VCaP (cell line): ENCODE data around the gene ZFHX3.

Experiments
- H3K27ac ChIP-seq: fragments of 450-650 bp; 2 replicates; pipeline ENCODE4 v1.5.1; 2017
- TF ChIP-seq, protein P1 (sequence below): fragments of 450-650 bp; conservative IDR thresholded peaks from 2 replicates; pipeline ENCODE4 v1.5.1; 2017; ENCODE audit warnings: mild to moderate bottlenecking, moderate library complexity

ZFHX3 gene

GRCh38 chr16:73015612-73016487 lies 32.1 kb downstream of the ZFHX3 start:
- TF ChIP-seq, protein P1, sequence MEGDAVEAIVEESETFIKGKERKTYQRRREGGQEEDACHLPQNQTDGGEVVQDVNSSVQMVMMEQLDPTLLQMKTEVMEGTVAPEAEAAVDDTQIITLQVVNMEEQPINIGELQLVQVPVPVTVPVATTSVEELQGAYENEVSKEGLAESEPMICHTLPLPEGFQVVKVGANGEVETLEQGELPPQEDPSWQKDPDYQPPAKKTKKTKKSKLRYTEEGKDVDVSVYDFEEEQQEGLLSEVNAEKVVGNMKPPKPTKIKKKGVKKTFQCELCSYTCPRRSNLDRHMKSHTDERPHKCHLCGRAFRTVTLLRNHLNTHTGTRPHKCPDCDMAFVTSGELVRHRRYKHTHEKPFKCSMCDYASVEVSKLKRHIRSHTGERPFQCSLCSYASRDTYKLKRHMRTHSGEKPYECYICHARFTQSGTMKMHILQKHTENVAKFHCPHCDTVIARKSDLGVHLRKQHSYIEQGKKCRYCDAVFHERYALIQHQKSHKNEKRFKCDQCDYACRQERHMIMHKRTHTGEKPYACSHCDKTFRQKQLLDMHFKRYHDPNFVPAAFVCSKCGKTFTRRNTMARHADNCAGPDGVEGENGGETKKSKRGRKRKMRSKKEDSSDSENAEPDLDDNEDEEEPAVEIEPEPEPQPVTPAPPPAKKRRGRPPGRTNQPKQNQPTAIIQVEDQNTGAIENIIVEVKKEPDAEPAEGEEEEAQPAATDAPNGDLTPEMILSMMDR: no peak
- no peak overlapping the region for H3K27ac ChIP-seq

- TF ChIP-seq, protein P1: no peak
- H3K27ac ChIP-seq: no peak overlapping the region
Measured at GRCh38 chr16:73014768-73015167, 33.2 kb downstream of the ZFHX3 start.

GRCh38 chr16:73013974-73014373 lies 34.0 kb downstream of the ZFHX3 start:
- TF ChIP-seq, protein P1: no peak
- no peak overlapping the region for H3K27ac ChIP-seq

DNA sequence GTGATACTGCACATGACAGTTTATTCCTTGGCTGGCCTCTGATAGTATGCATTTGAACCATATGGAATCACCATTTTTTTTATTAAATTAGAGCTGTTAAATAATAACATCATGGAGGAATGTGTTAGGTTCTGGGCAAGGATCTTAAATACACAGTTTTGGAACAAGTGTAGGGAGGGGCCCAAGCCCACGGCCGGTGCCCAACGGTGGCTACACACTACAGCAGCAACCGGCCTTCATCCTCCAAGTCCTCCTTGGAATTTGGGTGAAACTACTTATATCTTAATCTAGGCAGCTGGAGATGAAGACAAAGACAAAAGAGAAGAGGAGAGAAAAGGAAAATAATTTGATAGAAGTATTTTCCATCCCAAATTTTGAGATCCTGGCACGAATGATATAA lies 35.6 kb downstream of the ZFHX3 start:
- no peak overlapping the region for H3K27ac ChIP-seq
- TF ChIP-seq, protein P1: no peak

GRCh38 chr16:73011926-73012325 lies 36.0 kb downstream of the ZFHX3 start:
- no peak overlapping the region for H3K27ac ChIP-seq
- TF ChIP-seq, protein P1: no peak

- H3K27ac ChIP-seq: peak overlapping the region; percentile 26; the same call in 1 of the 2 replicates
- TF ChIP-seq, protein P1: no peak
Measured at GRCh38 chr16:73010150-73010676, 37.7 kb downstream of the ZFHX3 start.

DNA sequence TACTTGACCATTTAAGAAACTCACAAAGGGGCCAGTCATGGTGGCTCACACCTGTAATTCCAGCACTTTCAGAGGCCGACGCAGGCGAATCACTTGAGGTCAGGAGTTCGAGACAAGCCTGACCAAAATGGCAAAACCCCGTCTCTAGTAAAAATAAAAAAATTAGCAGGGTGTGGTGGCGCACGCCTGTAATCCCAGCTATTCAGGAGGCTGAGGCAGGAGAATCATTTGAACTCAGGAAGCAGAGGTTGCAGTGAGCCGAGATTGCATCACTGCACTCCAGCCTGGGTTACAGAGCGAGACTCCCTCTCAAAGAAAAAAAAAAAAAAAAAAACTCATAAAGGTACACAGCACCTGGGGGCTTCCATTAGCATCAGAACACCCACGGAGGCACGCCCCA lies 38.2 kb downstream of the ZFHX3 start:
- peak overlapping the region; percentile 26; the same call in 1 of the 2 replicates for H3K27ac ChIP-seq

GRCh38 chr16:73006026-73006425 lies 41.9 kb downstream of the ZFHX3 start:
- TF ChIP-seq, protein P1: no peak
- no peak overlapping the region for H3K27ac ChIP-seq
